HepG2 (cell line): Measurements from ENCODE around the gene RBP7. TPM values are rescaled to one million over a fixed set of nuclear protein-coding genes. Genes with fewer than 3 reads are reported as not detected.

Source experiments
- BHLHE40 ChIP-seq: IDR thresholded peaks from 2 replicates; pipeline ENCODE4 v1.6.1; 2011; ENCODE audit warnings: low read length, improper control_type of control experiment
- KDM1A ChIP-seq: IDR thresholded peaks from 2 replicates; pipeline ENCODE4 v1.6.1; 2016; ENCODE audit warnings: missing compliant biosample characterization
- PCBP1 ChIP-seq: fragments of 200-400 bp; formaldehyde crosslinking; IDR thresholded peaks from 2 replicates; pipeline ENCODE4 v1.6.1; 2017; ENCODE audit warnings: mild to moderate bottlenecking, low read depth, low read length, borderline replicate concordance
- SRSF9 ChIP-seq: fragments of 200-400 bp; formaldehyde crosslinking; IDR thresholded peaks from 2 replicates; pipeline ENCODE4 v1.6.1; 2018; ENCODE audit warnings: borderline replicate concordance, mild to moderate bottlenecking, low read depth, low read length; ENCODE audit not compliant: insufficient read depth, poor library complexity, severe bottlenecking
- SSRP1 ChIP-seq: IDR thresholded peaks from 2 replicates; pipeline ENCODE4 v1.6.1; 2016; ENCODE audit warnings: control low read depth
- SYNCRIP ChIP-seq: fragments of 200-400 bp; formaldehyde crosslinking; IDR thresholded peaks from 2 replicates; pipeline ENCODE4 v1.6.1; 2018; ENCODE audit warnings: mild to moderate bottlenecking, low read depth, low read length; ENCODE audit not compliant: insufficient read depth
- TCF12 ChIP-seq, 2 experiments: fragments of 450-650 bp in 1 of 2; sonication (generic) in 1 of 2; formaldehyde crosslinking in 1 of 2; IDR thresholded peaks; 2 replicates each; pipeline versions ENCODE4 v1.6.1 to v1.8.0; 2017 to 2022; ENCODE audit warnings: antibody characterized with exemption in 1 of 2, mild to moderate bottlenecking in 1 of 2, missing genetic modification reagents in 1 of 2, moderate library complexity in 1 of 2
- TMF1 ChIP-seq: sonication (generic); formaldehyde crosslinking; IDR thresholded peaks from 2 replicates; pipeline ENCODE4 v1.8.1; 2022; ENCODE audit warnings: low read depth, missing genetic modification reagents
- U2AF1 ChIP-seq: fragments of 200-400 bp; formaldehyde crosslinking; optimal IDR thresholded peaks from 2 replicates; pipeline ENCODE3; 2017; ENCODE audit warnings: mild to moderate bottlenecking, low read depth, low read length
- U2AF2 ChIP-seq: fragments of 200-400 bp; formaldehyde crosslinking; IDR thresholded peaks from 2 replicates; pipeline ENCODE4 v1.6.1; 2017; ENCODE audit warnings: low read depth, mild to moderate bottlenecking, low read length
- ZNF256 ChIP-seq: sonication (generic); formaldehyde crosslinking; conservative IDR thresholded peaks from 2 replicates; pipeline ENCODE4 v1.4.0; 2020; ENCODE audit warnings: missing genetic modification reagents
- ZNF274 ChIP-seq: sonication (generic); formaldehyde crosslinking; IDR thresholded peaks from 2 replicates; pipeline ENCODE4 v1.5.1; 2020; ENCODE audit warnings: mild to moderate bottlenecking, missing genetic modification reagents
- ZNF670 ChIP-seq: sonication (generic); formaldehyde crosslinking; IDR thresholded peaks from 2 replicates; pipeline ENCODE4 v1.8.0; 2022; ENCODE audit warnings: mild to moderate bottlenecking, missing genetic modification reagents, borderline replicate concordance
- polyA plus RNA-seq, 8 experiments: library from polyadenylated mRNA; depleted of rRNA in 3 of 8; stranded (reverse) in 7 of 8; unstranded in 1 of 8; fragments of >200 nt; fragmentation: Illumina TruSeq in 4 of 8; extraction: Trizol in 4 of 8; gene quantifications; 2 replicates each; pipeline versions ENCODE4 v1.2.1 to v1.2.3, GENCODE V29; 2011 to 2016; ENCODE audit warnings: low read depth in 4 of 8, missing spikeins in 1 of 8, mixed read lengths in 1 of 8; ENCODE audit not compliant: insufficient read depth in 1 of 8
- total RNA-seq, 5 experiments: library from RNA; depleted of rRNA; stranded (reverse); fragments of >200 nt; fragmentation: Illumina TruSeq; extraction: Trizol; gene quantifications; 2 replicates each; pipeline ENCODE4 v1.2.3, GENCODE V29; 2016; ENCODE audit warnings: low read depth in 1 of 5
- TF ChIP-seq, protein P1 (sequence below): sonication (generic); formaldehyde crosslinking; conservative IDR thresholded peaks from 2 replicates; pipeline ENCODE4 v1.8.0; 2022; ENCODE audit warnings: mild to moderate bottlenecking, moderate library complexity, missing genetic modification reagents
- TF ChIP-seq, protein P2 (sequence below): sonication (generic); formaldehyde crosslinking; IDR thresholded peaks from 2 replicates; pipeline ENCODE4 v1.5.1; 2020; ENCODE audit warnings: mild to moderate bottlenecking, moderate library complexity, missing genetic modification reagents
- TF ChIP-seq, protein P3 (sequence below): sonication (generic); formaldehyde crosslinking; IDR thresholded peaks from 2 replicates; pipeline ENCODE4 v1.5.1; 2020; ENCODE audit warnings: mild to moderate bottlenecking, missing genetic modification reagents, borderline replicate concordance
- TF ChIP-seq, protein P4 (sequence below): IDR thresholded peaks from 2 replicates; pipeline ENCODE4 v1.6.1; 2016
- TF ChIP-seq, protein P5 (sequence below): sonication (generic); formaldehyde crosslinking; IDR thresholded peaks from 2 replicates; pipeline ENCODE4 v1.8.1; 2022; ENCODE audit warnings: mild to moderate bottlenecking, missing genetic modification reagents

RBP7 gene
- total and polyA plus RNA-seq, 2 of the 13 experiments (the other 11 are each of a cell fraction or from before 2014, with no cell fraction given): 1.6 to 2.0 TPM

DNA sequence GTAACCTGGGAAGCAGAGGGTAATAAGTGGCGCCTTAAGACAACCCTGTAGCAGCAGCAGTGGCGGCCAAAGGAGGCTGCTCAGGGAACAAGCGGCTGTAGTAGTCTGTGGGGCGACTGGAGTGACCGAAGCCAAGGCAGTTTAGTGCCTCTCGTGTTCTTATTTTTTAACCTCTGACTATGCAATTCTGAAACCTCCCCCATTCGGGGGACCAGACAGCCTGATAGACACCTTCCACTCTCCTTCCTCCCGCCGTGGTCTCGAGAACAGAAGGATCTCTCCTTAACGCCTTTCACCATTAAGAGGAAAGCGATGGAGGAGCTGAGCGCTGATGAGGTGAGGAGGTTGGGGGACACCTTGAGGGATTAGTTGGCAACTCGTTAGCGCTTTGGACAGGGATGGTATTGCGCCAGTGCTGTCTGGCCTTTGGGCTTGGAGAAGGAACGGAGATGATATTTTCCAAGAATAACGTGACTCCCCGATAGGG, 36.4 kb downstream of the RBP7 start (continued):
- TF ChIP-seq U2AF1 (no peak), KDM1A (CRISPR knock-in tag) (no peak), TMF1 (CRISPR knock-in tag) (no peak), SSRP1 (CRISPR knock-in tag) (0 out of 2 replicates have a peak, but pooled peaks have one; percentile 26), ZNF274 (CRISPR knock-in tag) (no peak), ZNF670 (CRISPR knock-in tag) (no peak), SYNCRIP (no peak), ZNF256 (CRISPR knock-in tag) (0 out of 2 replicates have a peak, but pooled peaks have one; percentile 6), BHLHE40 (no peak), U2AF2 (no peak), PCBP1 (no peak), SRSF9 (no peak), TCF12 (IDR thresholded peaks at IDR 0.05) (no peak), TCF12 (CRISPR knock-in tag; IDR thresholded peaks at IDR 0.05) (no peak)
- TF ChIP-seq, protein P1, sequence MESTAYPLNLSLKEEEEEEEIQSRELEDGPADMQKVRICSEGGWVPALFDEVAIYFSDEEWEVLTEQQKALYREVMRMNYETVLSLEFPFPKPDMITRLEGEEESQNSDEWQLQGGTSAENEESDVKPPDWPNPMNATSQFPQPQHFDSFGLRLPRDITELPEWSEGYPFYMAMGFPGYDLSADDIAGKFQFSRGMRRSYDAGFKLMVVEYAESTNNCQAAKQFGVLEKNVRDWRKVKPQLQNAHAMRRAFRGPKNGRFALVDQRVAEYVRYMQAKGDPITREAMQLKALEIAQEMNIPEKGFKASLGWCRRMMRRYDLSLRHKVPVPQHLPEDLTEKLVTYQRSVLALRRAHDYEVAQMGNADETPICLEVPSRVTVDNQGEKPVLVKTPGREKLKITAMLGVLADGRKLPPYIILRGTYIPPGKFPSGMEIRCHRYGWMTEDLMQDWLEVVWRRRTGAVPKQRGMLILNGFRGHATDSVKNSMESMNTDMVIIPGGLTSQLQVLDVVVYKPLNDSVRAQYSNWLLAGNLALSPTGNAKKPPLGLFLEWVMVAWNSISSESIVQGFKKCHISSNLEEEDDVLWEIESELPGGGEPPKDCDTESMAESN (CRISPR knock-in tag): 0 out of 2 replicates have a peak, but pooled peaks have one; percentile 12
- TF ChIP-seq, protein P2, sequence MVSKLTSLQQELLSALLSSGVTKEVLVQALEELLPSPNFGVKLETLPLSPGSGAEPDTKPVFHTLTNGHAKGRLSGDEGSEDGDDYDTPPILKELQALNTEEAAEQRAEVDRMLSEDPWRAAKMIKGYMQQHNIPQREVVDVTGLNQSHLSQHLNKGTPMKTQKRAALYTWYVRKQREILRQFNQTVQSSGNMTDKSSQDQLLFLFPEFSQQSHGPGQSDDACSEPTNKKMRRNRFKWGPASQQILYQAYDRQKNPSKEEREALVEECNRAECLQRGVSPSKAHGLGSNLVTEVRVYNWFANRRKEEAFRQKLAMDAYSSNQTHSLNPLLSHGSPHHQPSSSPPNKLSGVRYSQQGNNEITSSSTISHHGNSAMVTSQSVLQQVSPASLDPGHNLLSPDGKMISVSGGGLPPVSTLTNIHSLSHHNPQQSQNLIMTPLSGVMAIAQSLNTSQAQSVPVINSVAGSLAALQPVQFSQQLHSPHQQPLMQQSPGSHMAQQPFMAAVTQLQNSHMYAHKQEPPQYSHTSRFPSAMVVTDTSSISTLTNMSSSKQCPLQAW (CRISPR knock-in tag): no peak
- TF ChIP-seq, protein P3, sequence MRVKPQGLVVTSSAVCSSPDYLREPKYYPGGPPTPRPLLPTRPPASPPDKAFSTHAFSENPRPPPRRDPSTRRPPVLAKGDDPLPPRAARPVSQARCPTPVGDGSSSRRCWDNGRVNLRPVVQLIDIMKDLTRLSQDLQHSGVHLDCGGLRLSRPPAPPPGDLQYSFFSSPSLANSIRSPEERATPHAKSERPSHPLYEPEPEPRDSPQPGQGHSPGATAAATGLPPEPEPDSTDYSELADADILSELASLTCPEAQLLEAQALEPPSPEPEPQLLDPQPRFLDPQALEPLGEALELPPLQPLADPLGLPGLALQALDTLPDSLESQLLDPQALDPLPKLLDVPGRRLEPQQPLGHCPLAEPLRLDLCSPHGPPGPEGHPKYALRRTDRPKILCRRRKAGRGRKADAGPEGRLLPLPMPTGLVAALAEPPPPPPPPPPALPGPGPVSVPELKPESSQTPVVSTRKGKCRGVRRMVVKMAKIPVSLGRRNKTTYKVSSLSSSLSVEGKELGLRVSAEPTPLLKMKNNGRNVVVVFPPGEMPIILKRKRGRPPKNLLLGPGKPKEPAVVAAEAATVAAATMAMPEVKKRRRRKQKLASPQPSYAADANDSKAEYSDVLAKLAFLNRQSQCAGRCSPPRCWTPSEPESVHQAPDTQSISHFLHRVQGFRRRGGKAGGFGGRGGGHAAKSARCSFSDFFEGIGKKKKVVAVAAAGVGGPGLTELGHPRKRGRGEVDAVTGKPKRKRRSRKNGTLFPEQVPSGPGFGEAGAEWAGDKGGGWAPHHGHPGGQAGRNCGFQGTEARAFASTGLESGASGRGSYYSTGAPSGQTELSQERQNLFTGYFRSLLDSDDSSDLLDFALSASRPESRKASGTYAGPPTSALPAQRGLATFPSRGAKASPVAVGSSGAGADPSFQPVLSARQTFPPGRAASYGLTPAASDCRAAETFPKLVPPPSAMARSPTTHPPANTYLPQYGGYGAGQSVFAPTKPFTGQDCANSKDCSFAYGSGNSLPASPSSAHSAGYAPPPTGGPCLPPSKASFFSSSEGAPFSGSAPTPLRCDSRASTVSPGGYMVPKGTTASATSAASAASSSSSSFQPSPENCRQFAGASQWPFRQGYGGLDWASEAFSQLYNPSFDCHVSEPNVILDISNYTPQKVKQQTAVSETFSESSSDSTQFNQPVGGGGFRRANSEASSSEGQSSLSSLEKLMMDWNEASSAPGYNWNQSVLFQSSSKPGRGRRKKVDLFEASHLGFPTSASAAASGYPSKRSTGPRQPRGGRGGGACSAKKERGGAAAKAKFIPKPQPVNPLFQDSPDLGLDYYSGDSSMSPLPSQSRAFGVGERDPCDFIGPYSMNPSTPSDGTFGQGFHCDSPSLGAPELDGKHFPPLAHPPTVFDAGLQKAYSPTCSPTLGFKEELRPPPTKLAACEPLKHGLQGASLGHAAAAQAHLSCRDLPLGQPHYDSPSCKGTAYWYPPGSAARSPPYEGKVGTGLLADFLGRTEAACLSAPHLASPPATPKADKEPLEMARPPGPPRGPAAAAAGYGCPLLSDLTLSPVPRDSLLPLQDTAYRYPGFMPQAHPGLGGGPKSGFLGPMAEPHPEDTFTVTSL (CRISPR knock-in tag): no peak
- TF ChIP-seq, protein P4, sequence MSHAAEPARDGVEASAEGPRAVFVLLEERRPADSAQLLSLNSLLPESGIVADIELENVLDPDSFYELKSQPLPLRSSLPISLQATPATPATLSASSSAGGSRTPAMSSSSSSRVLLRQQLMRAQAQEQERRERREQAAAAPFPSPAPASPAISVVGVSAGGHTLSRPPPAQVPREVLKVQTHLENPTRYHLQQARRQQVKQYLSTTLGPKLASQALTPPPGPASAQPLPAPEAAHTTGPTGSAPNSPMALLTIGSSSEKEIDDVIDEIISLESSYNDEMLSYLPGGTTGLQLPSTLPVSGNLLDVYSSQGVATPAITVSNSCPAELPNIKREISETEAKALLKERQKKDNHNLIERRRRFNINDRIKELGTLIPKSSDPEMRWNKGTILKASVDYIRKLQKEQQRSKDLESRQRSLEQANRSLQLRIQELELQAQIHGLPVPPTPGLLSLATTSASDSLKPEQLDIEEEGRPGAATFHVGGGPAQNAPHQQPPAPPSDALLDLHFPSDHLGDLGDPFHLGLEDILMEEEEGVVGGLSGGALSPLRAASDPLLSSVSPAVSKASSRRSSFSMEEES (CRISPR knock-in tag): no peak
- TF ChIP-seq, protein P5, sequence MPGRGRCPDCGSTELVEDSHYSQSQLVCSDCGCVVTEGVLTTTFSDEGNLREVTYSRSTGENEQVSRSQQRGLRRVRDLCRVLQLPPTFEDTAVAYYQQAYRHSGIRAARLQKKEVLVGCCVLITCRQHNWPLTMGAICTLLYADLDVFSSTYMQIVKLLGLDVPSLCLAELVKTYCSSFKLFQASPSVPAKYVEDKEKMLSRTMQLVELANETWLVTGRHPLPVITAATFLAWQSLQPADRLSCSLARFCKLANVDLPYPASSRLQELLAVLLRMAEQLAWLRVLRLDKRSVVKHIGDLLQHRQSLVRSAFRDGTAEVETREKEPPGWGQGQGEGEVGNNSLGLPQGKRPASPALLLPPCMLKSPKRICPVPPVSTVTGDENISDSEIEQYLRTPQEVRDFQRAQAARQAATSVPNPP (CRISPR knock-in tag): no peak
